ENCODE measurements around the gene LENG1.

Gene LENG1

GRCh38 chr19:54193011-54193410 lies 33.5 kb upstream of the LENG1 start:
- no peak overlapping the region for H3K4me3 ChIP-seq (ENCODE audit: low read length)
- no peak for DNase-seq (ENCODE audit: low read depth)
- TF ChIP-seq, protein P1, sequence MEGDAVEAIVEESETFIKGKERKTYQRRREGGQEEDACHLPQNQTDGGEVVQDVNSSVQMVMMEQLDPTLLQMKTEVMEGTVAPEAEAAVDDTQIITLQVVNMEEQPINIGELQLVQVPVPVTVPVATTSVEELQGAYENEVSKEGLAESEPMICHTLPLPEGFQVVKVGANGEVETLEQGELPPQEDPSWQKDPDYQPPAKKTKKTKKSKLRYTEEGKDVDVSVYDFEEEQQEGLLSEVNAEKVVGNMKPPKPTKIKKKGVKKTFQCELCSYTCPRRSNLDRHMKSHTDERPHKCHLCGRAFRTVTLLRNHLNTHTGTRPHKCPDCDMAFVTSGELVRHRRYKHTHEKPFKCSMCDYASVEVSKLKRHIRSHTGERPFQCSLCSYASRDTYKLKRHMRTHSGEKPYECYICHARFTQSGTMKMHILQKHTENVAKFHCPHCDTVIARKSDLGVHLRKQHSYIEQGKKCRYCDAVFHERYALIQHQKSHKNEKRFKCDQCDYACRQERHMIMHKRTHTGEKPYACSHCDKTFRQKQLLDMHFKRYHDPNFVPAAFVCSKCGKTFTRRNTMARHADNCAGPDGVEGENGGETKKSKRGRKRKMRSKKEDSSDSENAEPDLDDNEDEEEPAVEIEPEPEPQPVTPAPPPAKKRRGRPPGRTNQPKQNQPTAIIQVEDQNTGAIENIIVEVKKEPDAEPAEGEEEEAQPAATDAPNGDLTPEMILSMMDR (IDR thresholded peaks at IDR 0.05; ENCODE audit: insufficient read depth, low read depth, low read length, missing control alignments): no peak

- peak overlapping the region; percentile 76 for H3K4me3 ChIP-seq (ENCODE audit: low read length)
- TF ChIP-seq, protein P1 (IDR thresholded peaks at IDR 0.05; ENCODE audit: insufficient read depth, low read depth, low read length, missing control alignments): no peak
- no peak for DNase-seq (ENCODE audit: low read depth)
These were observed 32.4 kb upstream of the LENG1 start for GRCh38 chr19:54191811-54192453.

DNA sequence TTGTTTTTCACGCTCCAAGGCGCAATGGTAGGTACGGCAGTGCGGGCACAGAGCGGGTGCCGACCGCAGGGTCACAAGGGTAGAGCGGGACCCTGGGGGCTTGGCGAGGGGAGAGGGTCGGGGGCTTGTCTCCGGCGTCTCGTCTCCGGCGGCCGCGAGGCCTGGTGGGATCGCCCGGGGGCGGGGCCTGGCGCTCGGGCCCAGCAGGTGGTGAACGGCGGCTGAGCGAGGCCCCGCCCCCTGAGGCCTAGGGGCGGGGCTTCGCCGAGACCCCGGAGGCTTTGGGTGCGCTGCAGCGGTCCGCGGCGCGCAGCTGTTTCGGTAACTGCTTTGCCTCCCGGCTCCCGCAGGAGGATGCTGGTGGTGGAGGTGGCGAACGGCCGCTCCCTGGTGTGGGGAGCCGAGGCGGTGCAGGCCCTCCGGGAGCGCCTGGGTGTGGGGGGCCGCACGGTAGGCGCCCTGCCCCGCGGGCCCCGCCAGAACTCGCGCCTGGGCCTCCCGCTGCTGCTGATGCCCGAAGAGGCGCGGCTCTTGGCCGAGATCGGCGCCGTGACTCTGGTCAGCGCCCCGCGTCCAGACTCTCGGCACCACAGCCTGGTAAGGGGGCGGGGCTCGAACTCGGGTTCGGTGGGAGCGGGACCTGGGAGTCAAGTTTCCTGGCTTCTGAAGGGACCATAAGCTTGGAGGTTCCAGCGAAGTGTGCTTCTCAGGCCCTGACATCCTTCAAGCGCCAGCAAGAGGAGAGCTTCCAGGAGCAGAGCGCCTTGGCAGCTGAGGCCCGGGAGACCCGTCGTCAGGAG lies 31.7 kb upstream of the LENG1 start, which contains the start of gene TSEN34:
Gene TSEN34, plus strand, starts transcription at position 298 of the 800 bp plus-strand sequence. Its CDS starts 57 bp downstream, at position 355.
- H3K4me3 ChIP-seq (ENCODE audit: low read length): peak within 1 kb of the TSS; percentile 76
- TF ChIP-seq, protein P1 (IDR thresholded peaks at IDR 0.05; ENCODE audit: insufficient read depth, low read depth, low read length, missing control alignments): no peak
- peak; percentile 86 for DNase-seq (ENCODE audit: low read depth)

DNA sequence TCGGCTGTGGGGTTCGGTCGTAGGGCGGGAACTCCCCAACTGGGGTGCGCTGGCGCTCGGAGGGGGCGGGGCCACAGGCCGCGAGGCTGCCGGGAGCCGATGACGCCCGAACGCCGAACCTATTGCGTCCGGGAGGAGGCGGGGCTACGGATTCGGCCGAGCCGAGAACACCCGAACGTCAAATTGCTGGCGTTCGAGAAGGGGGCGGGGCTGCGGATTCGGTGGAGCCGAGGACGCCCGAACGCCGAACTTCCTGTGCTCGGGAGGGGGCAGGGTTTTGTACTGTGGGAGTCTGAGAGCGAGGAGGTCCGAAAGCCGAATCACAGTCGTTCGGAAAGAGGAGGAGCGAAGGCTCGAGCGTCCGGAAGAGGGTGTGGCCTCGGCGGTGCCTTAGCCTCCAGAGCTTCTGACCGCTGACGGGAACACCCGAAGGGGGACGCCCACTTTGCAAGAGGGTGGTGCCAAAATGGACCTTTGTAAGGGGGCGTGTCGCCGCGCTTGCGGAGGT lies 31.0 kb upstream of the LENG1 start:
- H3K4me3 ChIP-seq (ENCODE audit: low read length): peak overlapping the region; percentile 76
- TF ChIP-seq, protein P1 (IDR thresholded peaks at IDR 0.05; ENCODE audit: insufficient read depth, low read depth, low read length, missing control alignments): no peak
- DNase-seq (ENCODE audit: low read depth): peak; percentile 99

DNA sequence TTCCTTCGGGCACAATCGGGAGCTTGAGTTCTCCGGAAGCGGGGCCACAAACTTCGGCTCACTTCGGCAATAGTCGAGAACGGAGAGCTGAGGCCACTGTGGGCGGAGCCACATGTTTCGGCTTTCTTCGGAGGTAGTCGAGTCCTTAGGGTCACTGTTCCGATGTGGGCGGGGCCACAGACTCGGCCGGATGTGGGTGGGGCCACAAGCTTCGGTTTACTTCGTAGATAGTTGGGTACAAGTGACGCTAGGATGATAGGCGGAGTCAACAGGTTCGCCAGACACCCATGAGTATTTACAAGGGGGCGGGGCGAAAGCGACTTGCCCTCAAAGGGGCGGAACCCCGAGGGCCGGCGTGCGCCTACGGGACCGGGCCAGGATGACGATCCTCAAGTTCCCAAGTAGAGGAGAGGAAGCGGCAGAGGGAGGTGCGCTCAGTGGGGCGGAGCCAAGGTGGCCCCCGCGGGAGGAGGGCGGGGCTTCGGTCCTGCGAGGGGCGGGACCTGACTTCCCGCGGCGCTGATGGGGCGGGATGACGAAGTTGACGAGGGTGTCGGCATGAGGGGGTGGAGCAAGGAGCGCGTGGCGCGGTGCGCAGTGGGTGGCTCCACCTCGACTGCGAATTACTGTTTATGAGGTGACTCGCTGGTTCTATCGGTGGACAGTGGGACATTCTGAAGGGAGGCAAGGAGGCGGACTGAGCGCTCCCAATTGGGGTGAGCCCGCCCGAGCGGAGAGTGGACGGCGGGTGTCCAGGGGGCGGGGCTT lies 30.4 kb upstream of the LENG1 start:
- peak overlapping the region; percentile 76 for H3K4me3 ChIP-seq (ENCODE audit: low read length)
- TF ChIP-seq, protein P1 (IDR thresholded peaks at IDR 0.05; ENCODE audit: insufficient read depth, low read depth, low read length, missing control alignments): no peak
- DNase-seq (ENCODE audit: low read depth): peak; percentile 100

DNA sequence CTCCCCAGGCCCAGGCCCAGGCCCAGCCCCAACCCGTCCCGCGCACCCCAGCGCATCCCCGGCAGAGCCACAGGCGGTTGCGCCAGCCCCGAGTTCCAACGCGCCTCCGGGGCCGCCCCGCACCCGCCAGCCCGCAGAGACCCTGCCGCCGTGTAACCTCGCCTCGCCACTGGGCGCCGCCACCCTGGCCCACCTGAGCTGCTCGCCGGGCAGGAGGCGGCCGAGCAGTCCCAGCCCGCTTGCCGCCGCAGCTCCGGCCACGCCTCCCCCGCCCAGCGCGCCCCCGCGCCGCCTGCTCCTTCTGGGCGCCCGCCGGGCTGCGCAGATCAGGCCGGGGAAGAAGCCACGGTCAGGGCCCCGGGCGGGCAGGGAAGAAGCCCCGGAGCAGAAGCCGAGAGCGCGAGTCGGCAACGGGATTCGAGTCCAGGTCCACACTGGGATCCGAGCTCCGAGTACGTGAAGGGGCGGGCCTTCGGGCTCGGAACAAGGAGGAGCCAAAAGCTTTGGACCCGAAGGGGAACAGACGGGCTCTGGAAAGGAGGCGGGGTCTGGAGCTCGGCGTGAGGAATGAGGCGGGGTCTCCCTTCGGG lies 29.7 kb upstream of the LENG1 start, which contains the start of gene MBOAT7:
Gene MBOAT7, minus strand, starts transcription at position 436 of the 590 bp plus-strand sequence. CDS start 1,072 bp downstream, outside the sequence.
- DNase-seq (ENCODE audit: low read depth): no peak
- TF ChIP-seq, protein P1 (IDR thresholded peaks at IDR 0.05; ENCODE audit: insufficient read depth, low read depth, low read length, missing control alignments): no peak
- peak within 1 kb of the TSS; percentile 76 for H3K4me3 ChIP-seq (ENCODE audit: low read length)
